Left lung (tissue), 10 donors: Measurements from ENCODE around the gene SHQ1. TPM values are rescaled to one million over a fixed set of nuclear protein-coding genes. Genes with fewer than 3 reads are reported as not detected.

Experiments used
- ATAC-seq: fragments of 200-7000 bp; cut with Tn5 transposase; one replicate; pipeline ENCODE4 v1.9.1; 2020; ENCODE audit warnings: moderate library complexity
- DNase-seq, 4 donors: peaks; one replicate each; pipeline ENCODE4 v3.0.0-alpha.2; 2013 to 2020
- H3K27ac ChIP-seq, 2 donors: fragments of 200-600 bp; sonication (generic) in 1 of 2; one replicate each; pipeline versions ENCODE4 v1.5.0 to v1.8.0; 2020 to 2021
- H3K27me3 ChIP-seq, 2 donors: fragments of 200-600 bp; sonication (generic) in 1 of 2; one replicate each; pipeline versions ENCODE4 v1.5.0 to v1.8.0; 2020 to 2021
- H3K36me3 ChIP-seq, 2 donors: fragments of 200-600 bp; sonication (generic) in 1 of 2; one replicate each; pipeline versions ENCODE4 v1.5.0 to v1.8.0; 2020 to 2021
- H3K4me1 ChIP-seq, 2 donors: fragments of 200-600 bp; one replicate each; pipeline ENCODE4 v1.8.0; 2021
- H3K4me3 ChIP-seq, 2 donors: fragments of 200-600 bp; sonication (generic) in 1 of 2; one replicate each; pipeline versions ENCODE4 v1.5.0 to v1.8.0; 2020 to 2021; ENCODE audit warnings: mild to moderate bottlenecking in 1 of 2
- H3K9me3 ChIP-seq, 2 donors: fragments of 200-600 bp; sonication (generic) in 1 of 2; one replicate each; pipeline versions ENCODE4 v1.5.0 to v1.8.0; 2020 to 2021
- intact Hi-C, 2 donors: fragments of 100-400 bp; cut with DNase I; formaldehyde crosslinking; loops; one replicate each; pipeline versions ENCODE4 v1.11.2 to v1.14.2; 2022
- polyA plus RNA-seq, 6 donors: library from polyadenylated mRNA; unstranded; fragments of 120-200 nt; gene quantifications; one replicate each; pipeline ENCODE4 v1.2.1, GENCODE V29; 2013; ENCODE audit not compliant: insufficient read length in 6 of 6
- total RNA-seq, 2 donors: library from RNA; stranded (reverse); fragmentation: NEBNext Ultra II Directional; extraction: Animal tissue kit (Norgen Biotek cat#: 25700); gene quantifications; one replicate each; pipeline ENCODE4 v1.2.1, GENCODE V29; 2021
- TF ChIP-seq, protein P1 (sequence below), 2 donors: fragments of 200-600 bp; sonication (generic) in 1 of 2; IDR thresholded peaks; one replicate each; pipeline versions ENCODE4 v1.5.0 to v1.8.0; 2021; ENCODE audit warnings: antibody characterized with exemption in 2 of 2
- donor health status: DM: no; HTN: yes; CAD: no.
- donor health status: DM: no; HTN: no; CAD: no.

Gene SHQ1
- total and polyA plus RNA-seq, 8 donors = 18.3 to 25.7 (median 21.1) TPM

DNA sequence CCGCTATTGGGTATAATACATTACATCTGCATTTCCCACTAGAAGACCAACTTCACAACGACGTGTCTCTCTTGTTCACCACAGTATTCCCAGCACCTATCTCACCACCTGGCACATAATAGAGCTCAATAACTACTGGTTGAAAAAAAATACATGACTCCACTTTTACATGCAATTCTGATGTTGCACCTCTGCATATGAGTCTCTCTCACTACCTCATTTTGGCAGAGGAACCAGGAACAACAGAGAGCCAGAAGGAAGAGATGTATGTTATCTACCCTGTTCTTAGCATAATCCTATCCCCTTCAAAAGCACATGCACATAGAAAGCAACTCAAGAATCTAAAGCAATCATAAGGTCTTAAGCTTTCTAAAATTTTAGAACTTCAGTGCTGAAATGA lies 61.6 kb downstream of the SHQ1 start:
- no peak for ATAC-seq
- H3K4me1 ChIP-seq = no peaks in the 10 kb centered on the region

DNA sequence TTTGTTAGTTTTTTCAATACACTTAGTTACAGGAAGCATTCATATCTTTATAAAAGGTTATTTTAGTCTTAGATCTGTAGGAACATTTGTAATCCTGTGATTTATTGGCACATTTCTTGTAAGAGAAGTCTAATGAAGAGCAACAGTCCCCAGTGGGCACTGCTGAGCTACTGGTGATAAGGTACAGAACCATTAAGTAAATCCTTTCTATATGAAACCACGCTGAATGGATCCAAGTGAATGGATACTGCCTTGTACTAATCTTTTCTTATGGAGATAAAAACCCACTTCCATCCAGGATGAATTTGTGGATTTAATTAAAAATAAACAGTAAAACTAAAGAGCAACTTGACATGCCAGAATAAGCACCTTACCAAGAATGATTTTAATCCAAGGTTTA lies 64.0 kb downstream of the SHQ1 start:
- no peak for ATAC-seq
- peaks cover 0 to 15% of the 10 kb centered on the region in 2 donors for H3K36me3 ChIP-seq
- no peak overlapping the region for H3K4me3 ChIP-seq
- TF ChIP-seq, protein P1, sequence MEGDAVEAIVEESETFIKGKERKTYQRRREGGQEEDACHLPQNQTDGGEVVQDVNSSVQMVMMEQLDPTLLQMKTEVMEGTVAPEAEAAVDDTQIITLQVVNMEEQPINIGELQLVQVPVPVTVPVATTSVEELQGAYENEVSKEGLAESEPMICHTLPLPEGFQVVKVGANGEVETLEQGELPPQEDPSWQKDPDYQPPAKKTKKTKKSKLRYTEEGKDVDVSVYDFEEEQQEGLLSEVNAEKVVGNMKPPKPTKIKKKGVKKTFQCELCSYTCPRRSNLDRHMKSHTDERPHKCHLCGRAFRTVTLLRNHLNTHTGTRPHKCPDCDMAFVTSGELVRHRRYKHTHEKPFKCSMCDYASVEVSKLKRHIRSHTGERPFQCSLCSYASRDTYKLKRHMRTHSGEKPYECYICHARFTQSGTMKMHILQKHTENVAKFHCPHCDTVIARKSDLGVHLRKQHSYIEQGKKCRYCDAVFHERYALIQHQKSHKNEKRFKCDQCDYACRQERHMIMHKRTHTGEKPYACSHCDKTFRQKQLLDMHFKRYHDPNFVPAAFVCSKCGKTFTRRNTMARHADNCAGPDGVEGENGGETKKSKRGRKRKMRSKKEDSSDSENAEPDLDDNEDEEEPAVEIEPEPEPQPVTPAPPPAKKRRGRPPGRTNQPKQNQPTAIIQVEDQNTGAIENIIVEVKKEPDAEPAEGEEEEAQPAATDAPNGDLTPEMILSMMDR (IDR thresholded peaks at IDR 0.05) = no peak
- no peaks in the 10 kb centered on the region for H3K9me3 ChIP-seq
- intact Hi-C loops = no loop called here
- H3K27ac ChIP-seq = no peak overlapping the region
- DNase-seq = no peak
- H3K4me1 ChIP-seq = no peaks in the 10 kb centered on the region
- H3K27me3 ChIP-seq = no peaks in the 10 kb centered on the region

More for the DNA sequence above, 61.6 kb downstream of the SHQ1 start:
- H3K9me3 ChIP-seq = no peaks in the 10 kb centered on the region
- H3K27me3 ChIP-seq = no peaks in the 10 kb centered on the region
- TF ChIP-seq, protein P1 (IDR thresholded peaks at IDR 0.05) = no peak
- intact Hi-C loops = no loop called here
- H3K36me3 ChIP-seq = peaks cover 0 to 14% of the 10 kb centered on the region in 2 donors
- no peak overlapping the region for H3K4me3 ChIP-seq
- no peak for DNase-seq
- no peak overlapping the region for H3K27ac ChIP-seq

DNA sequence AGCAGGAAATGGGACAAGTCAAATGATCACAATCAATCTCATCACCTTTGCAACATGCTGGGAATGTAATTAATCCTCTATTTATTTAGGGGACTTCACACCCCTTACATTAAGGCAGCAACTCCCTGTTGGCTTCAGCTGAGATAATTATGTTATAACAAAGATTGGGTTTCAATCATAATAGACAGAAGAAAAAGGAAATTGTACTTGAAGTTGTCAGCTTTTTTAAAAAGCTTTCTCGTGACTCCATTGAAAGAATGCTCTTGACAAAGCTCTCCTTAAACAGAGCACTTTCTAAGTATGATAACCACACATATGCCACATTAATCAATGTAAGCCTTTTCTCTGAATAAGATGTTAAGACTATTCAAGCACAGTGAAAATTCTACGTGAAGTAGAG lies 65.7 kb downstream of the SHQ1 start:
- Histone ChIP-seq H3K27me3 (no peaks in the 10 kb centered on the region), H3K9me3 (no peaks in the 10 kb centered on the region), H3K4me1 (no peaks in the 10 kb centered on the region), H3K36me3 (peaks cover 0 to 15% of the 10 kb centered on the region in 2 donors), H3K27ac (no peak overlapping the region), H3K4me3 (no peak overlapping the region)
- ATAC-seq (no peak), DNase-seq (no peak)
- TF ChIP-seq, protein P1 (IDR thresholded peaks at IDR 0.05) = no peak
- intact Hi-C loops = no loop called here

DNA sequence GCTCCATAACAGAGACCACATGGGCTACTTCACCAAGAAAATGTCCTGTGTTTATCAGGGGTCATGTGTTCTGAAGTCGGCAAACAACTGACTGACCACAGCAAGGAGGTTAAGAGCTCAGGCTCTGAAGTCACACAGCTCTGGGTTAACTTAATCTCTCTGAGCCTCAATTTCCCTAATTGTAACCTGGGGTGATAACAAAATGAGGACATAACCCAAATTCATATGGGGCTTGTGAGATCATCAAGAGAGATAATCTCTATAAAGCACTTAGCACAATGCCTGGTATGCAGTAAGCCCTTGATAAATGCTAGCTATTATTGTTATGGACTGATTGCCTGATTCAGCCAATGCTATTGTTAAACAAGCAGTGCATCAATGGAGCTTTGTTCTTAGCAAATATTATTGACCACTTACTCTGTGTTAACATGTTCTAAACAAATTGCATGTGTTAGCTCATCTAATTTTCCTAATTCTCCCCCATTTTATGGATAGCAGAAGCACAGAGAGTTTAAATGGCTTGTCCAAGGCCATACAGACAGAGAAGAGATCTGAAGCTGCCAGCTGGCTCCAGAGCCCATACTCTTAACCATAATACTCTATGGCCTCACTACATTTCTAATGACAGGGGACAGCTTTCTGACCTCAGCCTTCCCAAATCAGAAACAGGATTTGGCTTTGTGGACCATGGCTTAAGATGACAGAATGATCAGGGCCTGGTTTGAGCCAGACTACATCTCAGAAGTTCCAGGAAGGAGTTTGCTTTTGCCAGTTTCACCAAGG lies 78.3 kb downstream of the SHQ1 start:
- TF ChIP-seq, protein P1 (IDR thresholded peaks at IDR 0.05) = no peak
- no peaks in the 10 kb centered on the region for H3K9me3 ChIP-seq
- H3K27me3 ChIP-seq = no peaks in the 10 kb centered on the region
- ATAC-seq (no peak), DNase-seq (no peak)
- no peak overlapping the region for H3K27ac ChIP-seq
- H3K4me1 ChIP-seq = no peaks in the 10 kb centered on the region
- peaks cover 0 to 4% of the 10 kb centered on the region in 2 donors for H3K36me3 ChIP-seq
- no peak overlapping the region for H3K4me3 ChIP-seq
- intact Hi-C loops = no loop called here

DNA sequence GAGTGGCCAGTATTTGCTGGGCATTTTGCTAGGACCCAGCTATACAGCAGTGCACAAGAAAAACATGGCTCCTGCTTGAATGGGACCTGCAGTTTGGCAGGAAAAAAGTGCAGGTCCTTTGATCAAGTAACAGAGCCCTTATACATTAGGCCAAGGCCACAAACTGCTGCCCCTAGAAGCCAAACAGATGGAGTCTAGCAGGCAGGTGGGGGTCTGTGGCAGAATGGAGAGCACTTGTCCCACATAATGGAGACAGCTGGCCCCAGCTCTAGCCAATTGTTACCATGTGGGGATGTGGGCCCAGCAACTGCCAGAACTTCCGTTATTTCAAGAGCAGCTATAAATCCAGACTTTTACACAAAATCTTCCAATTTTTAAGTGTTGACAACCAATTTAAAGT lies 79.3 kb downstream of the SHQ1 start:
- no peaks in the 10 kb centered on the region for H3K9me3 ChIP-seq
- H3K4me3 ChIP-seq = no peak overlapping the region
- no peaks in the 10 kb centered on the region for H3K4me1 ChIP-seq
- H3K36me3 ChIP-seq = peaks cover 0 to 4% of the 10 kb centered on the region in 2 donors
- H3K27me3 ChIP-seq = no peaks in the 10 kb centered on the region
- H3K27ac ChIP-seq = no peak overlapping the region
- intact Hi-C loops = no loop called here
- TF ChIP-seq, protein P1 (IDR thresholded peaks at IDR 0.05) = no peak
- no peak for DNase-seq
- no peak for ATAC-seq
